ENCODE results near the gene TANGO2. TPM values are rescaled to one million over a fixed set of nuclear protein-coding genes. Genes with fewer than 3 reads are reported as not detected.

TANGO2 gene
- total RNA-seq, 1 experiment from 2014 or later: 17.0 TPM

DNA sequence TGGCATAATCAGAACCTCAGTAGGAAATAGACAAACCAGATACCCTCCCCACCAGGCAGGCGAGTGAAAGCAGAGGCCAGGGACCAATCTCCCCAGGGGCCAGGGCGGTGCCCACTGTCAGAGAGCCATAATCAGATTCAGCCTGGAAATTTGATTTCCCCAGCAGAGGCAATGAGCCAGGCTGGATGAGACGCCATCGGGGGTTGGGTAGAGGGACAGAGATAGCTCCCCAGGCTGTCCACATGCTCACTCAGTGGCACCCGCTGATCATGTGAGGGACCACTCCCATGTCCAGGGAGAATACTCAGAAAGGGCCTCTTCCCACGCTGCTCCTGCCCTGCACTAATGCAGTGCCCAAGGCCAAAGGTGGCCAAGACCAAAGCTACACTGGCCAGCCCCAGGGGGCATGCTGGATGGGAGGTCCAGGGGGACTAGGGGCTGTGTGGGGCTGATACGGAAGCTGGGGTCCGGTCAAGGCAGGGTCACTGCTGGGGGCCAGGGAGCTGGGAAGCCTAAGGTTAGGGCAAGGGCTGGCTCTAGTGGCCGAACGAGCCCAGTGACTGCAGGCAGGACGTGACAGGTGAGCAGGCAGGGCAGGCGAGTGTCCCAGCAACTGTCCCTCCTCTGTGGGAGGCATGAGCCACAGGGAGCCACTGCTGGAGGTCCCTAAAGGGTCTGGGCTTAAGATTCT lies 24.1 kb upstream of the TANGO2 start:
- Histone ChIP-seq H3K36me3 (ENCODE audit: control insufficient read depth in 1 of 2, insufficient read depth in 2 of 2, low read length in 2 of 2) (no peaks in the 10 kb centered on the region), H3K27me3 (ENCODE audit: insufficient read depth, low read length) (no peaks in the 10 kb centered on the region), H3K9ac (ENCODE audit: low read length) (no peak overlapping the region), H2AFZ (ENCODE audit: low read depth, low read length, poor library complexity, severe bottlenecking) (no peak overlapping the region), H4K20me1 (ENCODE audit: insufficient read depth) (no peaks in the 10 kb centered on the region), H3K4me3 (replicated peaks in 1 of 2; ENCODE audit: low read depth in 1 of 2, low read length in 2 of 2) (no peak overlapping the region), H3K27ac (ENCODE audit: low read depth, low read length) (no peak overlapping the region), H3K9me3 (ENCODE audit: control insufficient read depth in 1 of 2, insufficient read depth in 1 of 2, low read depth in 1 of 2, low read length in 2 of 2) (no peaks in the 10 kb centered on the region), H3K4me2 (ENCODE audit: low read length) (no peak overlapping the region), H3K9me2 (ENCODE audit: insufficient read depth) (no peaks in the 10 kb centered on the region), H3K4me1 (ENCODE audit: control insufficient read depth in 1 of 2, insufficient read depth in 2 of 2, low read length in 2 of 2) (peaks cover 0 to 5% of the 10 kb centered on the region in 2 experiments; a peak in 1 of 4 replicates), H3K79me2 (ENCODE audit: insufficient read depth, low read length) (no peaks in the 10 kb centered on the region)
- CTCF ChIA-PET: no interaction called here
- no peak for TF ChIP-seq TCF7L2 (IDR thresholded peaks at IDR 0.05; ENCODE audit: borderline replicate concordance, extremely low read depth, insufficient read depth, insufficient read length)
- TF ChIP-seq RAD21 (IDR thresholded peaks at IDR 0.05; ENCODE audit: low read depth): no peak
- no peak for TF ChIP-seq ZNF274 (IDR thresholded peaks at IDR 0.05; ENCODE audit: low read depth, low read length)
- ATAC-seq (no peak), DNase-seq (ENCODE audit: low read depth, low spot score) (no peak)
- RAD21 ChIA-PET (ENCODE audit: low non-redundant PET in 1 of 2, low total read pairs in 2 of 2, uncharacterized antibody in 2 of 2, unreplicated experiment in 2 of 2): no interaction called here
- POLR2A ChIA-PET: no interaction called here
- no TSS peak for BruUV-seq (replicated peaks)
- intact Hi-C loops (cut with micrococcal nuclease): no loop called here

DNA sequence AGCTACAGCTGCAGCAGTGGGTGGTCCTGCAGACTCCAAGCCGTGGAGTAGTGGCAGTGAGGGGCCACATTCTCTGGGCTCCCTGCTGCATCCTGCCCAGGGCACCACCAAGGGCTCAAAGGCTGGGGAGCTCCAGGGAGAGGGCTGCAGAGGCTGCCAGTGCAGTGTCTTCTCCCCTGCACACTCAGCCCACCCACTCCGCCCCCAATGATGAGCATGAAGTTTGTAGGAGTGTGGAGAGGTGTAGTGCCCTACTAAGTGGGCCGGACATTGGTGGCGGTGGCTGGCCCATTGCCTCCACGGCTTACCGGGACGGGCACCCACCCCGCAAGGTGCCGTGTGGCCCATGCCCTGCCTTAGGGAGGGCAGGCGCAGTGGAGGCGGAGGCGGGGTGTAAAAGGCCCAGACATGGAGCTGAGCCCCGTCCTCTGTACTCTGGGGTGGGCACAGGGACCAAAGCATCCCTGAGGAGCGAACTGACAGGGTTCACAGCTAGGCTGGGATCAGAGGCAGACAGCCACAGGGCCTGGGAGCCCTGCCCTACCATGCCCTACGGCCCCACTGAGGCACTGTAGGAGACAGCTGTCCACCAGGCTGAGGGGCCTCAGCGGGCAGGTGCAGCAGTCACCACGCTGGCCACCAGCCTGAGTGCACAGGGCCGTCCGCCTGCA lies 23.2 kb upstream of the TANGO2 start:
- intact Hi-C loops (cut with micrococcal nuclease): no loop called here
- Histone ChIP-seq H3K27me3 (ENCODE audit: insufficient read depth, low read length) (no peaks in the 10 kb centered on the region), H3K4me3 (replicated peaks in 1 of 2; ENCODE audit: low read depth in 1 of 2, low read length in 2 of 2) (no peak overlapping the region)

More for the DNA sequence above, 23.2 kb upstream of the TANGO2 start:
- Histone ChIP-seq H3K9me2 (ENCODE audit: insufficient read depth) (no peaks in the 10 kb centered on the region), H3K36me3 (ENCODE audit: control insufficient read depth in 1 of 2, insufficient read depth in 2 of 2, low read length in 2 of 2) (no peaks in the 10 kb centered on the region), H4K20me1 (ENCODE audit: insufficient read depth) (no peaks in the 10 kb centered on the region), H3K27ac (ENCODE audit: low read depth, low read length) (no peak overlapping the region), H3K9me3 (ENCODE audit: control insufficient read depth in 1 of 2, insufficient read depth in 1 of 2, low read depth in 1 of 2, low read length in 2 of 2) (0 out of 4 replicates have a peak, but pooled peaks cover 0 to under 1% of the 10 kb centered on the region in 2 experiments), H3K79me2 (ENCODE audit: insufficient read depth, low read length) (no peaks in the 10 kb centered on the region), H3K4me2 (ENCODE audit: low read length) (no peak overlapping the region), H3K4me1 (ENCODE audit: control insufficient read depth in 1 of 2, insufficient read depth in 2 of 2, low read length in 2 of 2) (peaks cover 0 to 5% of the 10 kb centered on the region in 2 experiments; a peak in 1 of 4 replicates), H3K9ac (ENCODE audit: low read length) (no peak overlapping the region), H2AFZ (ENCODE audit: low read depth, low read length, poor library complexity, severe bottlenecking) (no peak overlapping the region)
- DNase-seq (ENCODE audit: low read depth, low spot score): no peak
- ChIA-PET CTCF (no interaction called here), RAD21 (ENCODE audit: low non-redundant PET in 1 of 2, low total read pairs in 2 of 2, uncharacterized antibody in 2 of 2, unreplicated experiment in 2 of 2) (no interaction called here), POLR2A (no interaction called here)
- TF ChIP-seq CBX3 (IDR thresholded peaks at IDR 0.05; ENCODE audit: low read depth) (no peak), YY1 (IDR thresholded peaks at IDR 0.05; ENCODE audit: extremely low read depth, insufficient replicate concordance, low read depth, low read length) (no peak), EZH2 (IDR thresholded peaks at IDR 0.05) (no peak), FOSL1 (IDR thresholded peaks at IDR 0.05; ENCODE audit: low read depth) (no peak)
- ATAC-seq: no peak
- no TSS peak for BruUV-seq (replicated peaks)

Measured in HCT116 (cell line).